ENCODE results near the gene PLA2G4E.

The PLA2G4E gene

DNA sequence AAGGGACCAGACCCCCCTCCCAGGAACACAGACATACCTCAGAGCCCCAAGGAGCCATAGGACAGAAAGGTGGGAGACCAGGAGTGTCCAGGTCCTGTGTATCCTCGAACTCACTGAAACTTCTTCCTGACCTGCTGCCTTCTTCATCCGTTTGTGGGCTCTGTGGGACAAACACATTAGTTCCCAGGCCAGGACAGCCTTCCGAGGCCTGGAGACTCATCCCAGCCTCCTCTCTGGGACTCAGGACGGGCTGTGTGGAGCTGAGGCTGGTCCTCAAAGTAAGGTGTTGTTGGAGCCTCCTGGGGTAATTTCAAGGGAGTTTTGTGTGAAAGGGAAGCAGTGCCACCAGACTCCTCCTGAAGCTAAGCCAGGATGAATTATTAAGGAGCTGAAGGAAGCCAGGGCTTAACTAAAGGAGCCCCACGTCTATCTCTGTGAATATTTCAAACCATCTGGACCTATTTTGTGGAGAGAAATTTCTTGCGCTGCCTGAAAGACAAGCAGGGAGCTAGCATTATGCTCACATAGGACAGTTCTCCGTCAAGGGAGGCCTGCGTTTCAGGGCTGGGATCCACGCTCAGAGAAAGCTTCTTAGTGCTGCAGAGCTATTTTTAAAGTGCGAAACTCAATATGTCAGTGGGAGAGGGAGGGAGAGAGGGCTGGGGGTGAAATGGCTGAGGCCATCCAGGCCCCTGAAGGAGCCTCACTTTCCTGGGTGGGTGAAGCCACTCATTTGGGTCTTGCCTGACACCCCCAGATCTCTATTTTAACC, 29.8 kb upstream of the PLA2G4E start:
- DNase-seq (ENCODE audit: low read depth in 2 of 2), result no peak

GRCh38 chr15:42048821-42049200, 28.0 kb upstream of the PLA2G4E start:
- DNase-seq (ENCODE audit: low read depth in 2 of 2), result no peak

DNA sequence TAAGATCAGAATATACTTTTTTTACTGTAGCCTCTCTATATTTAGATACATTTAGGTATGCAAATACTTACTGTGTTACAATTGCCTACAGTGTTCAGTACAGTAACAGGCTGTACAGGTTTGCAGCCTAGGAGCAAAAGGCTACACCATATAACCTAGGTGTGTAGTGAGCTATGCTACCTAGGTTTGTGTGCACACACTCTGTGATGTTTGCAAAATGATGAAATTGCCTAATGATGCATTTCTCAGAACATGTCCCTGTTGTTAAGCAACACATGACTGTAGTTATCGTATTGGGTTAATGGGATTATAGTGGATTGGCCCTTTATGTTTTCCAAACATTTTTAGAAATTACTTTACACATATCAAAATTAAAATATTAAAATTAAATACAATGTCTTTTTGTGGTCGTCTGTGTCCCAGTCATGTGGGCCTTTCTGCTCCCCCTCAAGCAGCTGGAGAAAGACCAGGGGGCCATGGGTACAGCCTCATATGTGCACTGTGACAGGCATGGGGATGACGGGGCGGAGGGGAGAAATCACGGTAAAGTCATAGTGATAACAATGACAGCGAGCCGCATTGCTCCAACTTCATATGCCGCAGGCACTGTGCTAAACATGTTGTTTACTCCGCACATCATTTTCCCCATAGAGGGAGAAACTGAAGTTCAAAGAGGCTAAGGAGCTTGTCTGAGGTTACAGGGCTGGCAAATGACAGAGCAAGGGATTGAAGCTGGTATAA, 27.4 kb upstream of the PLA2G4E start:
- no peak for DNase-seq (ENCODE audit: low read depth in 2 of 2)

- no peak for DNase-seq (ENCODE audit: low read depth in 2 of 2)
These were observed 25.8 kb upstream of the PLA2G4E start for GRCh38 chr15:42046597-42046996.

- DNase-seq (ENCODE audit: low read depth in 2 of 2), result no peak
These were observed 24.4 kb upstream of the PLA2G4E start for GRCh38 chr15:42045211-42045615.

DNA sequence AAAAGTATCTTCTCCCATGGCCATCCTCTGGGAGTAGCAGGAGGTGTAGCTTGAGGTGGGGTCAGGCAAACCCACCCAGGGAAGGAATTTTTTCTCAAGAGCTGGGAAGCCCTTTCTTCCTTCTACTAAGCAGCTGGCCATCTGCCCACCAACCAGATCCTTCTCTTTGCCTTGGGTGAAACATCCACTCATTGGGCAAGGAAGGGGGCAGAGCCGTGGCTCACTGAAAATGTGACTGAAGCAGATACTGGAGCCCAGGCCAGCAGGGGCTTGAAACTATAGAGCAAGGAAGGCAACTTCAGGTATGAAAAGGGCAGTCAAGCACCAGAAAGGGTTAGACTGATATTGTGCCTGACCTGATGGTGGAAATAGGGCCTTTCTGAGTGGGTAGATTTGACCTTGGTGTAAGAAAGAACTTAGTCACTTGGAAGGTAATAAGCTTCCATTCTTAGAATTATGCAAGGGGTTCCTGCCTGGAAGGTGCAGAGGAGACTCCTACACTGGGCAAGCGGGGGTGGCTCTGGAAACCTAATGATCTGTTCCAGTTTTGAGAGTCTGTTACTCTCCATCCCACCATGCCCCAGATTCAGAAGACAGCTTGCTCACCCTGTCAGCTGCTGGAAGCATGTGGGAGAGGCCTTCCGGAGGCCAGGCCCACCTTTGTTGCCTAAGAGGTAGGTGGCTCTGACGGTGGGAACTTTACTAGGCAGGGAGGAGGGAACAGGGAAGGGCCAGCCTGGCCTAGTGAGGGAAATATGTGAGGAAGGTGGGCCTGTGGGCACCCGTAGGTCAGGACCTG, 22.0 kb upstream of the PLA2G4E start:
- DNase-seq (ENCODE audit: low read depth in 2 of 2), result no peak

- DNase-seq (ENCODE audit: low read depth in 2 of 2), result no peak
These were observed 17.6 kb upstream of the PLA2G4E start for GRCh38 chr15:42038401-42038800.

GRCh38 chr15:42037656-42038055, 16.8 kb upstream of the PLA2G4E start:
- DNase-seq (ENCODE audit: low read depth in 2 of 2), result no peak

DNA sequence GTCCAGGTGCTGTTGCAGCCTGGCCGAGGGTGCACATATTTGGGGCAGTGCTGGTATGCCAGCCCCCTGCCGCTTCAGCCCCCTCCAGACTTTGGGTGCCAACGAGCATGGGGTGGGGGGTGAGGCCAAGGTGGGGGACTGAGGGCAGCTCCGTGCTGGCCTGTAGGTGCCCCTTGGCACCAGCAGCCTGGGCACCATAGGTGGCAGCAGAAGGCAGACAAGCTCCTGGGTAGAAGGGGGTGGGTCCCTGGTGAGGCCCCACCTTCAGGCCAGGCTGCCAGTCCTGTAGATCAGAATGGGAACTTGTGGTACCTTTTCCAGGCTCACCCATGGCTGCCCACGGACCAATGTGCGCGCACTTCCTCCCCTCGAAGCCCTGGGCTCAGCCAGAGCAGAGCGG, 16.1 kb upstream of the PLA2G4E start:
- DNase-seq (ENCODE audit: low read depth in 2 of 2), result no peak

DNA sequence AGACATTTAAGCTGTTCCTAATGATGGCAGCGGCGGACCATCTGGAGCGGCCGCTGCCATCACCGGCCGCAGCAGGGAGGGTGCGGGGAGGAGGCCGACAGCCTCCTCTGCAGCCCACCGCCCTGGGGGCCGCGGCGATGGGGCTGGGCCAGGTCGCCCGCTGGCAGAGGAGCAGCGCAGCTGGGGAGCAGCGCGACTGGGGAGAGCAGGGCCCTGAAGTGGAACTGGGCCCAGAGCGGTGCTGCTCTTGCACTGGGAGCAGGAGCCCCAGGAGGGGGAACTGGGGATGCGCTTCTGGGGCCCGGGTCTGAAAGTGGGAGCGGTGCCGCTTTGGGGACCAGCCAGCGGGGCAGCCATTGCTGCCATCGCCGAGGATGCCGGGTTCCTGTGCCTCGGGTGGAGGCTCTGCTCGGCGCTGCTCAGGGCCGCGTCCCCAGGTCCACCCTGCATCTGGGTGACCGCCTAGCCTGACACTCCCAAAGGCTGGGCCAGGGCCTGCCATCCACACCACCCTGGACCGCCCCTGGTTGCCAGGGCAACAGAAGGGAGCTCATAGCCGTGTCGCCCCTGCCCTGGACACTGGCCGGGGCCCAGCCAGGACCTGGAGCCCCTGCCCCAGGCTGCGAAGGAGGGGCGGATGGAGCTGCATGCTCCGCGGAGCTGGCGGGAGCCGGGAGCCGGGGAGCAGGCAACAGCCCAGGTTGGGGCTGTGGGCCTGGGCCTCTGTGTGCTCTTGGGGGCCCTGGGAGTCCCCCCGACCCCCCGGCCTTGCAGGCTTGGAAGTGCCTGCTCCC, 15.5 kb upstream of the PLA2G4E start:
- no peak for DNase-seq (ENCODE audit: low read depth in 2 of 2)

- no peak for DNase-seq (ENCODE audit: low read depth in 2 of 2)
These were observed 14.6 kb upstream of the PLA2G4E start for GRCh38 chr15:42035435-42035761.

DNA sequence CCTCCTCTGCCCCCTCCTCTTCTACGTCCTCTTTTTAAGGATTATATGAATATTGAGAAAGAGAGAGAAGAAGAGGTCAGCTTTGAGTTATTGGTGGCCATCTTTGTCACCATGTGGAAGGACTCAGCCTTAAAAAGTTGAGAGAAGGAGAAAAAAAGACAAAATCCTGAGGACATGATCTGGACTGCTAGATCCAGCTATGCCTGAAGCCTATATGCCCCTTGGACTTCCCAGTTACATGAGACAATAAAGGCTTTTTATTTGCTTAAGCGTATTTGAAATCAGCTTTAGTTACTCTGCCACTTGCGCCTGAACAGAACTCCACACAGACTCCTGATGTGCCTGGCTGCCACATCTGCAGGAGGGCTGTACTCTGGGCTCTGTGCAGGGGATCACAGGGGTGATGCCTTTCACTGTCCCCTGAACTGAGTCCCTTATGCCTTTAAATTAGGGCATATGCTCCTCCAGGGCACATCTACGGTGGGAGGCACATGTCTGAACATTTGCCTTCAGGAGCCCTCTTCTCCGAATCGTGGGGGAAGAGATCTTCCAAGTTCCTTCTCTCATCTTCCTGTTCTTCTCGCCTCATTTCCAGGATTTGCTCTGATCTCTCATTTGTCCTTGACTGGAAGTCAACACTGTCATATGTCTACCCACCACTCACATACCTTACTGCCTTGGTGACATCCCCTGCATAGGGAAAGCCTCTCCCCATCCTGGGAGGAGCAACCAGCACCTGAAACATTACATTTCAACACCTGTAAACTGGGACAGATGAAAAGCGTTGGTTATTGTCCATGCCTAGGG, 14.0 kb upstream of the PLA2G4E start:
- no peak for DNase-seq (ENCODE audit: low read depth in 2 of 2)

DNA sequence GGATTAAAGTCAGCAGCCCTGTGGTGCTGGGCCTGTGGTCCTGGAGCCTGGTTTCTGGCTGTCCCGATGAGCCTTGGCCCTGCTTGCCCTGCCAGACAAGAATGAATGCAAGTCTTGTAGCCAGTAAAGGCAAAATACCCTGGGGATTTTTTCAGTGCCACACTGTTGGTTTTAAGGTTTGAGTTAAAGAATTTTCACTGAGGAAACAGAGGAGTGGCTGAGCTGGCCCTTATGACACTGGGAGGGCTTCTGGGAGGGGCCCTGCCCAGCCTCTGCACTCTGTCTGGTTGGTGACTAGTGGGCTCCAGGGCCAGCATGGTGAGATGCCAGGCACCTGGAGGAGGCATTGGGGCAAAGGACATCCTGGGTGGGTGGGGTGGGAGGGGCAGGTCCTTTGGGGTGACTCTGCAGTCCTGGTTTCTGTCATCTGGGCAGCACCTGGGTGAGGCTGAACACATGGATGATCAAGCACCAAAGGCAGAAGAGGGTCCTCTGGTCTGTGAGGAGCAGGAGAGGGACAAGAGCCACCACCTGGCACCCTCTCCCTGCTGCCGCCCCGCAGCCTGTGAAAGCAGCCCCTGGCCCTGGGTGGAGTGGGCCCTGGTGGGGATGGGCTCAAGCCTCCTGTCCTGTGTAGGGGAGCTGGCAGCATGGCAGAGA, 12.5 kb upstream of the PLA2G4E start:
- no peak for DNase-seq (ENCODE audit: low read depth in 2 of 2)

DNA sequence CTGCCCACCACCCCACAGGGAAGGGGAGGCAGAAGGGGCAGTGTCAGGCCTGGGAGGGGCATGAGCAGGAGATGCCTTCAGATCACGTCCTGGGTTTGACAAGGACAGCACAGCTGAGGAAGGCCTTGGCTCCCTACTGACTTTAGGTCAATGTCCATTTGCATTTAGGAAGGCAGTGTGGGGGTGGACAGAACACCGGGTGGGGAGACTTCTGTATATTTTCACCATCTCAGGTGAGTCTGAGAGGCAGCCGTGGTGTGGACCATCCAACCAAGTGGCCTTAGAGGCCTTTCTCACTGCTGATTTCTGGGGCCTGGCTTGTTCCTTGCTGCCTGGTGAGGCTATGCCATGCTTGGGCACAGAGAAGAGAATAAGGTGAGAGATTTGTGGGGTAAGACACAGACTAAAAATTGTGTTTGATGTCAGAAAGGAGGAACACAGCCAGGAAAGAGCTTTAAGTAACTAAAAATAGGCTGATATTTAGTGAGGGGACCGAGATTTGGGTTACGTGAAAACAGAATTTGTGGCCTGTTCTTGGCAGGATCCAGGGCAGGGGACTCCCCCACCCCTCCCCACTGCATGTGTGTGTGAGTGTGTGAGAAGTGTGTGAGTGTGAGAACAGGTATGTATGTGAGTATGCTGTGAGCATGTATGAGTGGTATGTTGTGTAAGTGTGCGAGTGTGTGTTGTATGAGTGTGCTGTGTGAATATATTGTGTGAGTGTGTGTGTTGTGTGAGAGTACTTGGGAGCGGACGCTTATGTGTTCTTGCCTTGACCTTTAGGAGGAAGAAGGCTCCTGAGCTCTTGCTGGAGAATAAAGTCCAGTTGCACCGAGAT, 11.8 kb upstream of the PLA2G4E start:
- DNase-seq (ENCODE audit: low read depth in 2 of 2), result no peak

DNA sequence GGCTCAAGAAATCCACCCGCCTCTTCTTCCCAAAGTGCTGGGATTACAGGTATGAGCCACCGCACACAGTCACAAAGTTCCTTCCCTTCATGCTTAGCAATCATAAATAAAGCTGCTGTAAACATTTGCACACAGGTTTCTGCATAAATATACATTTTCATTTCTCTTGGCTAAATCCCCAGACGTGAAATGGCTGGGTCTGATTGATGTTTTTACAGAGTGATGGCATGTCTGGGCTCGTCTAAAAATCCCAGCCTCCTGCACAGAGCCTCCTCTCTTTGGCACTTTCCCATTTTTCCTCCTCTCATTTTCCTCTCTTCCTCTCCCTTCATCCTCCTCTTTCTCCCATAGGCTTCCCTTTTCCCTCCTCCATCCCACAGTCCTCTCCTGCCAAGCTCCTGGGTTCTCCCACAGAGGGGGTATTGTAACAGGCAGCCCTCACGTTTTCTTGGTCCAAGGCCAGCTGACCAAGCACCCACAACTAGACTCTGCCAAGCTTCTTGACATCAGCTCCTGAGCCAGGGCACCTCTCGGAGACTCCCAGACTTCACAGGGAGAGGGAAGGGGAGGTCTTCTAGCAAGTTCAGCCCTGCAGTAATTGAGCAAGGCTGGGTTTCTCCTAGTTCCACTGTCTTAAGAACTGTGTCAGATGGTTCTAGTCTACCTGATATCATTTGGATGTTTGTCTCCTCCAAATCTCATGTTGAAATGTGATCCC, 10.5 kb upstream of the PLA2G4E start:
- no peak for DNase-seq (ENCODE audit: low read depth in 2 of 2)

DNA sequence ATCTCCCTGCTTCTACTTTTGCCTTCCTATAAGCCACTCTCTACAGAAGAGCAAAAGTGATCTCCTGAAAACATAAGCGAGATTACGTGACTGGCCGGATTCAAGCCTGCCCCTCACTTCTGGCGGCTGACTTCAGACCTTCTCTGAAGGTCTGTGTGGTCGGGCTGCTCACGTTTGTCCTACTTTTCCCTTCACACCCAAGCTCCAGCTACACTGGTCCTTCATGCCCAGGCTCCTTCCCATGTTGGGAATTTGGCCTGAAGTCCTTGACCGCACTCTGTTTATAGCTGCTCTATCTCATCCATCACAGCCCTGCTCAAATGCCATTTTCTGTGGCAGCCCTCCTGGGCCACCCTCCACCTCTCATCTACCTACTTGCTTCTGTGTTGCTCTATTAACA, 6.7 kb upstream of the PLA2G4E start:
- DNase-seq (ENCODE audit: low read depth in 2 of 2), result no peak

GRCh38 chr15:42024303-42024702, 3.5 kb upstream of the PLA2G4E start:
- no peak for DNase-seq (ENCODE audit: low read depth in 2 of 2)

- DNase-seq (ENCODE audit: low read depth in 2 of 2), result no peak
These were observed 751 bp upstream of the PLA2G4E start for GRCh38 chr15:42021593-42021992.
